ENCODE results near the gene TMEM117.

The TMEM117 gene

DNA sequence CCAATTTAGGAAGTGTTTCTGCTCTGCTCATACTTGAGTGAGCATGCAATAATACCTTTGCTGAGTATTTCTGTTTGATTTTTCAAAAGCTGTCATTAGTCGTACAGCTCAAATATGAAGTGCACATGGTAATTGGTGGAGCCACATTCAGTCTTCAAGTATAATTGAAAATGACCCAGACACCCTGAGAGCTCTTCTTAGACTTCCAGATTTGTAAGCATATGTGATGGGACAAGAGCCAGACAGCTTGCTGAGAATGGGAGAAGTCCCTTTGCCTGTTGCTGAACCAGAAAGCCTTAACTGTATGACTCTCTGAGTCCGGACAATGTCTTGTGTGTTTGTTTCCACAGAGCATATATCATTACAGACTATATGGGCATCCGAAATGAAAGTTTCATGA lies 307.3 kb downstream of the TMEM117 start:
- Histone ChIP-seq H3K9me3 (ENCODE audit: control insufficient read depth, insufficient read depth, low read length) (no peaks in the 10 kb centered on the region), H3F3A (ENCODE audit: control insufficient read depth, insufficient read depth) (no peaks in the 10 kb centered on the region), H3K9me2 (replicated peaks; ENCODE audit: control insufficient read depth, low read length) (no peaks in the 10 kb centered on the region), H3K36me3 (ENCODE audit: control insufficient read depth, low read length) (no peaks in the 10 kb centered on the region), H3K4me1 (ENCODE audit: control insufficient read depth, low read length) (no peaks in the 10 kb centered on the region), H3K4me2 (ENCODE audit: low read length) (no peak overlapping the region), H4K20me1 (ENCODE audit: control insufficient read depth, insufficient read depth, low read depth, low read length) (no peaks in the 10 kb centered on the region), H3K27ac (ENCODE audit: low read depth, low read length) (no peak overlapping the region), H3K4me3 (ENCODE audit: low read length) (no peak overlapping the region), H3K27me3 (ENCODE audit: control insufficient read depth, low read length) (no peaks in the 10 kb centered on the region), H3K79me2 (ENCODE audit: control insufficient read depth, low read length) (no peaks in the 10 kb centered on the region)
- TF ChIP-seq, protein P1, sequence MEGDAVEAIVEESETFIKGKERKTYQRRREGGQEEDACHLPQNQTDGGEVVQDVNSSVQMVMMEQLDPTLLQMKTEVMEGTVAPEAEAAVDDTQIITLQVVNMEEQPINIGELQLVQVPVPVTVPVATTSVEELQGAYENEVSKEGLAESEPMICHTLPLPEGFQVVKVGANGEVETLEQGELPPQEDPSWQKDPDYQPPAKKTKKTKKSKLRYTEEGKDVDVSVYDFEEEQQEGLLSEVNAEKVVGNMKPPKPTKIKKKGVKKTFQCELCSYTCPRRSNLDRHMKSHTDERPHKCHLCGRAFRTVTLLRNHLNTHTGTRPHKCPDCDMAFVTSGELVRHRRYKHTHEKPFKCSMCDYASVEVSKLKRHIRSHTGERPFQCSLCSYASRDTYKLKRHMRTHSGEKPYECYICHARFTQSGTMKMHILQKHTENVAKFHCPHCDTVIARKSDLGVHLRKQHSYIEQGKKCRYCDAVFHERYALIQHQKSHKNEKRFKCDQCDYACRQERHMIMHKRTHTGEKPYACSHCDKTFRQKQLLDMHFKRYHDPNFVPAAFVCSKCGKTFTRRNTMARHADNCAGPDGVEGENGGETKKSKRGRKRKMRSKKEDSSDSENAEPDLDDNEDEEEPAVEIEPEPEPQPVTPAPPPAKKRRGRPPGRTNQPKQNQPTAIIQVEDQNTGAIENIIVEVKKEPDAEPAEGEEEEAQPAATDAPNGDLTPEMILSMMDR (IDR thresholded peaks at IDR 0.05; ENCODE audit: low read depth, low read length, poor library complexity, severe bottlenecking): no peak
- no peak for TF ChIP-seq EZH2phosphoT487 (IDR thresholded peaks at IDR 0.05; ENCODE audit: borderline replicate concordance, low read length)

GRCh38 chr12:44148936-44149335 lies 313.1 kb downstream of the TMEM117 start:
- Histone ChIP-seq H3K36me3 (ENCODE audit: control insufficient read depth, low read length) (no peaks in the 10 kb centered on the region), H3K4me1 (ENCODE audit: control insufficient read depth, low read length) (no peaks in the 10 kb centered on the region), H3K27me3 (ENCODE audit: control insufficient read depth, low read length) (no peaks in the 10 kb centered on the region), H3K9me3 (ENCODE audit: control insufficient read depth, insufficient read depth, low read length) (no peaks in the 10 kb centered on the region), H4K20me1 (ENCODE audit: control insufficient read depth, insufficient read depth, low read depth, low read length) (no peaks in the 10 kb centered on the region), H3K79me2 (ENCODE audit: control insufficient read depth, low read length) (no peaks in the 10 kb centered on the region), H3K4me2 (ENCODE audit: low read length) (no peak overlapping the region), H3K27ac (ENCODE audit: low read depth, low read length) (no peak overlapping the region), H3K9me2 (replicated peaks; ENCODE audit: control insufficient read depth, low read length) (no peaks in the 10 kb centered on the region), H3K4me3 (ENCODE audit: low read length) (no peak overlapping the region), H3F3A (ENCODE audit: control insufficient read depth, insufficient read depth) (no peaks in the 10 kb centered on the region)
- TF ChIP-seq, protein P1 (IDR thresholded peaks at IDR 0.05; ENCODE audit: low read depth, low read length, poor library complexity, severe bottlenecking): no peak
- TF ChIP-seq EZH2phosphoT487 (IDR thresholded peaks at IDR 0.05; ENCODE audit: borderline replicate concordance, low read length): no peak

- no peaks in the 10 kb centered on the region for H4K20me1 ChIP-seq (ENCODE audit: control insufficient read depth, insufficient read depth, low read depth, low read length)
- no peaks in the 10 kb centered on the region for H3K36me3 ChIP-seq (ENCODE audit: control insufficient read depth, low read length)
- H3K79me2 ChIP-seq (ENCODE audit: control insufficient read depth, low read length): no peaks in the 10 kb centered on the region
- no peak overlapping the region for H3K4me3 ChIP-seq (ENCODE audit: low read length)
- no peak for TF ChIP-seq EZH2phosphoT487 (IDR thresholded peaks at IDR 0.05; ENCODE audit: borderline replicate concordance, low read length)
- TF ChIP-seq, protein P1 (IDR thresholded peaks at IDR 0.05; ENCODE audit: low read depth, low read length, poor library complexity, severe bottlenecking): no peak
- H3K4me2 ChIP-seq (ENCODE audit: low read length): no peak overlapping the region
- H3K27me3 ChIP-seq (ENCODE audit: control insufficient read depth, low read length): no peaks in the 10 kb centered on the region
- no peaks in the 10 kb centered on the region for H3K9me2 ChIP-seq (replicated peaks; ENCODE audit: control insufficient read depth, low read length)
- H3F3A ChIP-seq (ENCODE audit: control insufficient read depth, insufficient read depth): no peaks in the 10 kb centered on the region
- H3K27ac ChIP-seq (ENCODE audit: low read depth, low read length): no peak overlapping the region
- peaks cover 8% of the 10 kb centered on the region; the same call in 1 of the 2 replicates for H3K4me1 ChIP-seq (ENCODE audit: control insufficient read depth, low read length)
- no peaks in the 10 kb centered on the region for H3K9me3 ChIP-seq (ENCODE audit: control insufficient read depth, insufficient read depth, low read length)
Observed at GRCh38 chr12:44154128-44154527, 318.2 kb downstream of the TMEM117 start.
